Activated effector memory CD4-positive, alpha-beta T cell treated with anti-CD3 and anti-CD28 coated beads, Interleukin-2, amount 50 U/mL, for 16 hours (primary cell): ENCODE data around the gene MAP2K2.
"Not testable (repeated sequence)": the region's sequence is repeated elsewhere in the genome, so short reads cannot be mapped to it uniquely, and the experiment has no call there.

Source experiments
- DNase-seq: peaks from one replicate; pipeline ENCODE4 v3.0.0-alpha.2; 2020

The MAP2K2 gene

DNA sequence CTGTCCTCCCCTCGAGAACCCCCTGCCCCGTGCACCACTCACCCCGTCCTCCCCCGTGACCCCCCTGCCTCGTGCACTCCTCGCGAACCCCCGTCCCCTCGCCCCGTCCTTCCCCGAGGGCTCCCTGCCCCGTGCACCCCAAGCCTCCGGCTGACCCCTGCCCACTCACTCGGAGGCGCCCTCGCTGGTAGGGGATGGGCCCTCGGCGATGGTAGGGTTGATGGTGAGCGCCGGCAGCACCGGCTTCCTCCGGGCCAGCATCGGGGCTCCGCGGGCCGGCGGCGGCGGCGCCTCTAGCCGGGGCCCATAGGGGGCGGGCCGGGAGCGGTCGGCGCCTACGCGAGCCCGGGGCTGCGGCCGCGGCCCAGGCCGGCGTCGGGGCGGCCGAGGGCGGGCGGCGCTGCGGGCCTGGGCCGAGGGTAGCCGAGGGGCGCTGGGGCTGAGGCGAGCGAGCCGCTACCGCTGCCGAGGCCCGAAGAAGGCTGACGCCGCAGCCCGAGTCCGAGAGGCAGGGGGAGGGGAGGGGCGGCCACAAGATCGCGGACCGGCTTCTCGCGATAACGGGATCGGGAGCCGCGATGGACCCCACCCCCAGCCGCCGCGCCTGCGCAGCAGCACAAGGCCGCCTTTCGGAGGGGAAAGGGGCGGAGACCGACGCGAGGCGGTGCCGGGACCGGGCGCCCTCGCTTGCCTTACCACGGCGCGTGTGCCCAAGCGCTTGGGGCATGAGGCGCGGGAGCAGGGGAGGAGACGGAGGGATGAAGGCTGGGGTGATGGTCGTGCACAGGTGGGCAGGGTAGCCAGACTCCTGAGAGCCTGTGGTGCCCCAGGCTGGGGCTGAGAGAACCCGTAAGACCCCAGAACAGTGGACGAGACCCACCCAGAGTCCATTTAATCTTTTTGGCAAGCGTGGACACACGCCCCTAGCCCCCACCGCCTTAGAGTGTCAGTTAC, at the start of gene MAP2K2:
Gene MAP2K2 (minus strand): TSS at position 508 of the 954 bp plus-strand sequence. CDS start 247 bp downstream, at position 261.
- peak; percentile 98 for DNase-seq

- DNase-seq: peak; percentile 89
Measured at GRCh38 chr19:4172861-4173473, 49.0 kb upstream of the MAP2K2 start.

GRCh38 chr19:4171676-4172075, 47.8 kb upstream of the MAP2K2 start:
- DNase-seq: no peak

- DNase-seq: no peak
Measured at GRCh38 chr19:4164262-4164661, 40.3 kb upstream of the MAP2K2 start.

GRCh38 chr19:4161415-4162077, 37.6 kb upstream of the MAP2K2 start:
- no peak for DNase-seq

- DNase-seq: not testable (repeated sequence)
Measured at GRCh38 chr19:4157971-4158370, 34.0 kb upstream of the MAP2K2 start.

- no peak for DNase-seq
Measured at GRCh38 chr19:4157164-4157563, 33.2 kb upstream of the MAP2K2 start.

- DNase-seq: no peak
Measured at GRCh38 chr19:4154571-4155312, 30.8 kb upstream of the MAP2K2 start.

GRCh38 chr19:4152241-4152998, 28.5 kb upstream of the MAP2K2 start:
- no peak for DNase-seq

DNA sequence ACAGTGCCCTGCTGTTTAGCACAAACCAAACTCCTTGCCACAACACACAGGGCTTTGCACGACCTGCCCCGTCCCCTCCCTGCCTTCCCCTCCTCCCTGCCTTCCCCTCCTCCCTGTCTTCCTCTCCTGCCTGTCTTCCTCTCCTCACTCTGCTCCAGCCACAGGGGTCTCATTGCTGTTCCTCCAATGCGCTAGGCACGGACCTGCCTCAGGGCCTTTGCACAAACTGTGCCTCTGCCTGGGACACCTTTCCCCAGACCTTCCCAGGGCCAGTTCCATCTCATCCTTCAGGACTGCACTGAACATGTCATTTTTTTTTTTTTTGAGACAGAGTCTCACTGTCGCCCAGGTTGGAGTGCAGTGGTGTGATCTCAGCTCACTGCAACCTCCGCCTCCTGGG, 27.7 kb upstream of the MAP2K2 start:
- no peak for DNase-seq

DNA sequence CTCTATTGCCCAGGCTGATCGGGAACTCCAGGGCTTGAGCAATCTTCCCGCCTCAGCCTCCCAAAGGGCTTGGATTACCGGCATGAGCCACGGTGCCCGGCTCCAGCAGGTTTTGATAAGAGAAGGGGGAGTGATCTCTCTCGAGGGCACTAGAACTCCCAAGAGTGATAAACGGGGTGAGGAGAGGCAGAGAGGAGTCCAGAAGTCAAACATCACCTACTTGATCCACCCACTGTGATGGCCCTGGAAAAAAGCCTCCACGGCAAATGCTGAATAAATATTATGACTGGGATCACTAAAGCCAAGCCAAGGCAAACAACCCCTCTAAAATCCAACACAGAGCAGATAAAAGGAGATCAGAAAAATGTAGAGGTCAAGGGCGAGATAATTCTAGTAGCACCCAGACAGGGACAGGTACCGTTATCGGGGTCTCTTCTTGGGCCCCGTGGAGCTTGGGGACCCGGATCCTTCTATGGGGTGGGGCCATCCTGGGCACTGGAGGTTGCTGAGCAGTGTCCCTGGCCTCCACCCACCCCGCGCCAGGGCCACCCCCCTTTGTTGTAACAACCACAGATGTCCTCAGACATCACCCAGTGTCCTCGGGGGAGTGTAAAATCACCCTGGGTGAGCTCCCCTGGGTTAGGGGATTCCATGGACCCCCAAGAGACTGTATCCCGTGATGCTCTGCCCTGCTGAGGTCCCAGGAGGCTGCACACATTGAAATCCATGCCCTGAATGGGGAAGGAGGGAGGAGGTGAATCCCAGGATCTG, 25.8 kb upstream of the MAP2K2 start:
- DNase-seq: no peak

DNA sequence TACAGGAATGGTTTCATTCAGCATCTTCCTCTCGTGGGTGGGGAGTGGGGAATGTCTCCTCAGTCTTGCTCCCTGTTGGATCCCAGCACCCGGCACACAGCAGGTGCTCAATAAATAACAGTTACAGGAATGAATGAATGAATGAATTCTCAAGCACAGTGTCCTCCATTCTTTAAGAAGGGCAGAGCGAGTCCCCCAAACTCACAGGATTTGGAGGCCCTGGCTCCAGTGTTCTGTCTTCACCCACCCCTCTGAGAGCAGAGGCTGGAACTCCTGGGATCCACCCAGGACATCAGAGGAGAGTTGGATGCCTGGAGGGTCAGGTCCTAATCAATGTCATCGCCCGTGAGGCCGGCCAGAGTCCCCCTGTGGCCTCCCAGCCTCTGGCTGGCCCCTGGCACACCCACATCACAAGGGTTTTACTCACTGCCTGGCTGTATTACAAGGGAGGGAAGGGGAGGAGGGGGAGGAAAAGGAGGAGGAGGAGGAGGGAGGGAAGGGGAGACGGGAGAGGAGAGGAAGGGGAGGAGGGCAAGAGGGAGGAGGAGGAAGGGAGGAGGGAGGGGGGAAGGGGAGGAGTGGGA, 20.8 kb upstream of the MAP2K2 start:
- DNase-seq: no peak

DNA sequence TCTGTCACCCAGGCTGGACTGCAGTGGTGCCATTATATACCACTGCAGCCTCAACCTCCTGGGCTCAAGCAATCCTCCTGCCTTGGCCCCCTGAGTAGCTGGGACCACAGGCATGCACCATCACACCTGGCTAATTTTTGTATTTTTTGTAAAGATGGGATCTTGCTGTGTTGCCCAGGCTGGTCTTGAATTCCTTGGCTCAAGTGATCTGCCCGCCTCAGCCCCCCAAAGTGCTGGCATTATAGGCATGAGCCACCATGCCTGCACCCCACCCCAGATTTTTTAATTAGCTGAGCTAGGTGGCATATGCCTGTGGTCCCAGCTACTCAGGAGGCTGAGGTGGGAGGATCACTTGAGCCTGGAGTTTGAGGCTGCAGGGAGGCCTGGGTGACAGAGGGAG, 19.0 kb upstream of the MAP2K2 start:
- DNase-seq: not testable (repeated sequence)

DNA sequence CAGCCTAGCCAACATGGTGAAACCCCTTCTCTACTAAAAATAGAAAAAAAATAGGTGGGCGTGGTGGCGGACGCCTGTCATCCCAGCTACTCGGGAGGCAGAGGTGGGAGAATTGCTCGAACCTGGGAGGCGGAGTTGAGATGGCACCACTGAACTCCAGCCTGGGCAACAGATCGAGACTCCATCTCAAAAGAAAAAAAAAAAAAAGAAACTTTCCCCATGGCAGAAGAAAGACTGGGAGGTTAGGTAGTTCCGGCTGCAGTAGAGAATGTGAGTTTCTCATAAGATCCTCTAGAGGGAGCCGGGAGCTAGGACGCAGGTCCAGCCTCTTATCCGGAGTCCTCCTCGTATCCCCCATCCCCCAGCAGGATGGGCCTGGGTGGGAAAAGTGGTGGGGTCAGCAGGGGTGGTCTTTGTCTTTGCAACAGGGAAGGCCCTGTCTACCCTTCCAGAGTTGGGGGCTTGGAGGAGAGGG, 16.4 kb upstream of the MAP2K2 start:
- DNase-seq: peak; percentile 67

- peak; percentile 95 for DNase-seq
Measured at GRCh38 chr19:4139614-4140236, 15.8 kb upstream of the MAP2K2 start.

- no peak for DNase-seq
Measured at GRCh38 chr19:4138445-4138844, 14.5 kb upstream of the MAP2K2 start.

DNA sequence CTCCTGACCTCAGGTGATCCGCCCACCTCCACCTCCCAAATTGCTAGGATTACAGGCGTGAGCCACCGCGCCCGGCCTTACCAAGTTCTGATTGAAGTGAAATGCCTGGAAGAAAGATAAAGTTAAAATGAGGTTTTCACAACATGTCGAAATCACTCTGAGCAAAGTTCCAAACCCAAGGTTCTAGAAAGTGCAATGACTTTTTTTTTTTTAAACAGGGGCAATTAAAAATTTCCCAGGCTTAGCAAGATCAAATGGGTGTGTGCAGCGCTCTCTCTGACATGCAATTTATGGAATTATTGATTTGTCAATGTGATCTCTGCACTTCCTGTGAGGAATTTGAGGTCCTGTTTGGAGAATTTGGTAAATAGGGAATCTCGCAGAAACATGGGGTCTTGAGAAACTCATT, 12.8 kb upstream of the MAP2K2 start:
- no peak for DNase-seq

DNA sequence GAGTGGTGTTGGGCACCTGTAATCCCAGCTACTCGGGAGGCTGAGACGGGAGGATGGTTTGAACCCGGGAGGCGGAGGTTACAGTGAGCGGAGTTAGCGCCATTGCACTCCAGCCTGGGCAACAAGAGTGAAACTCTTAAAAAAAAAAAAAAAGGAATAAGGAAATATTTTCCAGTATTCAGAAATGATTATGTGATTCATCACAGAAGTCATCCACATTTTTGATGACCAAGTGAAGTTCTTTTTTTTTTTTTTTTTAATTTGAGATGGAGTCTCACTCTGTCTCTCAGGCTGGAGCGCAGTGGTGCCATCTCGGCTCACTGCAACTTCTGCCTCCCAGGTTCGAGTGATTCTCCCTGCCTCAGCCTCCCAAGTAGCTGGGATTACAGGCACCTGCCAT, 11.5 kb upstream of the MAP2K2 start:
- DNase-seq: not testable (repeated sequence)

DNA sequence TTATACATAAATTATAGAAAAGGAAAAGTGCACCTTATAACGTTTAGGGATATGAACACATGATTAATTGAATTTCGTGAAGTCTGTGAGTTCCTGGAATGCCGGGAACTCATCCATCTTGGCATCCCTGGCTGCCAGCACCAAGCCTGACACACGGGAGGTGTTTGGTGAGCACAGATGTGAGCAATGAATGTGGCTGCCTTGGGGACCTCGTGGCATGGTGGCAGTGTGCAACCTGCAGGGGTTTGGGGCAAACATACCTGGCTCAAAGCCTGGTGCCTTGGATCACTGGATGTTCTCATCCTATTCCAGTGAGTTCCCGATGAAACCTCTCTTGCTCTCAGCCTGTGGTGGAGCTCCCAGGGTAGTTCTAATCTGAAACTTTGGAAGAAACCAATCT, 10.4 kb upstream of the MAP2K2 start:
- no peak for DNase-seq

DNA sequence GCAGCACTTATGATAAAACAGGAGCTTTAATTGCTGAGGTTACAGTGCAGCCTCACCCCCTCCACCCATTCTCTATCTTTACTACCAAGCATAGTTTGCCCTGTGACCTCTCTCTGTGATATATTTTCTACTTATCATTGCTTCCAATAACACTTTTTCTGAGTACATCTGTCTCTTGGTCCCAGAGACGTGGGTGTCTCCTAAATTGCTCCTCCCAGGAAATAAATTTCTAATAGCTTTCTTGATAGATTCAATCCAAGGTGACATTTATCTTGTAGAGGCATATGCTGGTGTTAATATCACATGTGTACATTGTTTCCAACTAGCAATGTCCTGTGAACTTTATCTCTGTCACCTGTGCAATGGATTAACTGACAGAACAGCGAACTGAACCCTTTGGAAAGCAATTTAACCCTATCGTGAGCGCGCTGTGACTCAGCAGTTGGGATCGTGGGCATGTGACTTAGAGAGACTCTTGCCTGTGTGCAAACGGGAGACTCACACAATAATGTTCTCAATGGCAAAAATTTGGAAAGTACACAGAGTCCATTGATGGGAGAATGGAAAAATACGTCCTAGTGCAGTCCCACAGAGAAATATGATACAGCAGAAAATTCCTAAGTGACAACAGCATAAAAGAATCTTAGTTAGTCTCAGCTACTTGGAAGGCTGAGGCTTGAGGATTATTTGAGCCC, 7.0 kb upstream of the MAP2K2 start:
- no peak for DNase-seq
